Hepatocyte (in vitro differentiated cells): Measurements from ENCODE around the gene MRPL48. TPM values are rescaled to one million over a fixed set of nuclear protein-coding genes. Genes with fewer than 3 reads are reported as not detected.

Experiments
- DNase-seq: peaks from one replicate; pipeline ENCODE4 v3.0.0-alpha.2; 2016; ENCODE audit warnings: low spot score
- H2AFZ ChIP-seq: fragments of 200-600 bp; sonication (generic); 2 replicates; pipeline ENCODE4 v1.6.0; 2016; ENCODE audit warnings: antibody characterized with exemption, mild to moderate bottlenecking
- H3K27ac ChIP-seq: fragments of 200-600 bp; sonication (generic); 2 replicates; pipeline ENCODE4 v1.5.1; 2016; ENCODE audit warnings: mild to moderate bottlenecking
- H3K27me3 ChIP-seq: fragments of 200-600 bp; sonication (generic); 2 replicates; pipeline ENCODE4 v1.6.1; 2016
- H3K36me3 ChIP-seq: fragments of 200-600 bp; sonication (generic); replicated peaks from 2 replicates; pipeline ENCODE4 v1.5.1; 2016; ENCODE audit warnings: low read depth; ENCODE audit not compliant: insufficient read depth
- H3K4me1 ChIP-seq: fragments of 200-600 bp; sonication (generic); 2 replicates; pipeline ENCODE4 v1.5.1; 2016; ENCODE audit warnings: mild to moderate bottlenecking, moderate library complexity; ENCODE audit not compliant: insufficient read depth
- H3K4me2 ChIP-seq: fragments of 200-600 bp; sonication (generic); 2 replicates; pipeline ENCODE4 v1.6.0; 2016
- H3K4me3 ChIP-seq: fragments of 200-600 bp; sonication (generic); 2 replicates; pipeline ENCODE4 v1.5.1; 2016; ENCODE audit warnings: mild to moderate bottlenecking
- H3K79me2 ChIP-seq: fragments of 200-600 bp; sonication (generic); 2 replicates; pipeline ENCODE4 v1.6.0; 2017; ENCODE audit warnings: mild to moderate bottlenecking
- H3K9me2 ChIP-seq: fragments of 200-600 bp; sonication (generic); replicated peaks from 2 replicates; pipeline ENCODE4 v1.6.0; 2017; ENCODE audit warnings: mild to moderate bottlenecking; ENCODE audit not compliant: insufficient read depth
- H3K9me3 ChIP-seq: fragments of 200-600 bp; sonication (generic); 2 replicates; pipeline ENCODE4 v1.5.1; 2016; ENCODE audit warnings: low read depth, mild to moderate bottlenecking
- H4K20me1 ChIP-seq: fragments of 200-600 bp; sonication (generic); 2 replicates; pipeline ENCODE4 v1.6.0; 2016; ENCODE audit warnings: mild to moderate bottlenecking; ENCODE audit not compliant: insufficient read depth, poor library complexity, severe bottlenecking
- EZH2 ChIP-seq: fragments of 200-600 bp; sonication (generic); IDR thresholded peaks from 2 replicates; pipeline ENCODE4 v1.6.1; 2016; ENCODE audit warnings: antibody characterized with exemption, mild to moderate bottlenecking, borderline replicate concordance
- EZH2phosphoT487 ChIP-seq: fragments of 200-600 bp; sonication (generic); IDR thresholded peaks from one replicate; pipeline ENCODE4 v1.6.1; 2018; ENCODE audit warnings: antibody characterized with exemption, mild to moderate bottlenecking, low read depth, moderate library complexity; ENCODE audit not compliant: unreplicated experiment, severe bottlenecking
- WGBS: methylation state at CpG from one replicate; pipeline ENCODE4 v1.1.6; 2016; ENCODE audit warnings: low lambda C conversion rate; ENCODE audit errors: missing lambda C conversion rate; 5-methylcytosine and 5-hydroxymethylcytosine counted together
- polyA plus RNA-seq: library from polyadenylated mRNA; unstranded; fragments of >200 nt; fragmentation: Nextera tagmentation; extraction: Ambion mirVana; gene quantifications from 2 replicates; pipeline ENCODE4 v1.2.1, GENCODE V29; 2016
- total RNA-seq: library from RNA; depleted of rRNA; stranded (reverse); fragments of >200 nt; gene quantifications from 2 replicates; pipeline ENCODE4 v1.2.3, GENCODE V29; 2014
- TF ChIP-seq, protein P1 (sequence below): fragments of 200-600 bp; sonication (generic); IDR thresholded peaks from 2 replicates; pipeline ENCODE4 v1.5.1; 2016; ENCODE audit warnings: antibody characterized with exemption, mild to moderate bottlenecking; ENCODE audit not compliant: poor library complexity

MRPL48 gene
- total and polyA plus RNA-seq, 2 experiments from 2014 or later, result 25.9 to 59.1 TPM

DNA sequence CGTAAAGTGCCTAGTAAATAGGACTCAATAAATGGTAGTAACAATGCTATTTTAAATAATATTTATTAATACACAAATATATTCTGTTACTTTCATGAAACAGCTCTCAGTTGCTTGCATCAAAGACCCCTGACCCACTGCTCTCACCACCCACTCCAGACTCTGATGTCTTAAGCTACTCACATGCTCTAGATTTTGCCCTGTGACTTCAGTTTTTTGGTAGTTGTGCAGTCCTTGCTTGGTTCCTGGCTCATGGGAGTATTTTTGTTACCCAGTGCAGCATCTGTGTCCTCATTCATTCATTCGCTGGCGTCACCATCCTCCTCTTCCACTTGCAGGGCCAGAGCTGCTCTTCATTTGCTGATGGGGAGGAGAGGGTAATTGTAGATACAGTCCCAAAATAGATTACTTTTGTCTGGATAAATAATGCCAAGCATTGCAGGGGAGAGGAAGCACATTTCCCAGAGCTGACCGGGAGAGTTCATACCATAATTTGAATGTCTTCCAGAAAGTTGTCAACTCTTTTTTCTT is 12.7 kb downstream of the MRPL48 start:
- H3K27me3 ChIP-seq, result no peaks in the 10 kb centered on the region
- no peaks in the 10 kb centered on the region for H3K9me2 ChIP-seq
- no peaks in the 10 kb centered on the region for H3K36me3 ChIP-seq
- peaks cover 10% of the 10 kb centered on the region for H3K79me2 ChIP-seq
- TF ChIP-seq EZH2 (no peak), EZH2phosphoT487 (no peak)
- TF ChIP-seq, protein P1, sequence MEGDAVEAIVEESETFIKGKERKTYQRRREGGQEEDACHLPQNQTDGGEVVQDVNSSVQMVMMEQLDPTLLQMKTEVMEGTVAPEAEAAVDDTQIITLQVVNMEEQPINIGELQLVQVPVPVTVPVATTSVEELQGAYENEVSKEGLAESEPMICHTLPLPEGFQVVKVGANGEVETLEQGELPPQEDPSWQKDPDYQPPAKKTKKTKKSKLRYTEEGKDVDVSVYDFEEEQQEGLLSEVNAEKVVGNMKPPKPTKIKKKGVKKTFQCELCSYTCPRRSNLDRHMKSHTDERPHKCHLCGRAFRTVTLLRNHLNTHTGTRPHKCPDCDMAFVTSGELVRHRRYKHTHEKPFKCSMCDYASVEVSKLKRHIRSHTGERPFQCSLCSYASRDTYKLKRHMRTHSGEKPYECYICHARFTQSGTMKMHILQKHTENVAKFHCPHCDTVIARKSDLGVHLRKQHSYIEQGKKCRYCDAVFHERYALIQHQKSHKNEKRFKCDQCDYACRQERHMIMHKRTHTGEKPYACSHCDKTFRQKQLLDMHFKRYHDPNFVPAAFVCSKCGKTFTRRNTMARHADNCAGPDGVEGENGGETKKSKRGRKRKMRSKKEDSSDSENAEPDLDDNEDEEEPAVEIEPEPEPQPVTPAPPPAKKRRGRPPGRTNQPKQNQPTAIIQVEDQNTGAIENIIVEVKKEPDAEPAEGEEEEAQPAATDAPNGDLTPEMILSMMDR, result no peak
- H3K4me2 ChIP-seq, result no peak overlapping the region
- no peak overlapping the region for H3K27ac ChIP-seq
- no peak for DNase-seq
- 97% methylated on average over 4 of the region's 4 CpGs for WGBS
- H2AFZ ChIP-seq, result no peak overlapping the region
- no peak overlapping the region for H3K4me3 ChIP-seq
- H3K9me3 ChIP-seq, result no peaks in the 10 kb centered on the region
- no peaks in the 10 kb centered on the region for H3K4me1 ChIP-seq
- H4K20me1 ChIP-seq, result no peaks in the 10 kb centered on the region

- no peak overlapping the region for H3K4me2 ChIP-seq
- no peaks in the 10 kb centered on the region for H4K20me1 ChIP-seq
- WGBS, result 70% methylated on average over 1 of the region's 1 CpG
- H3K4me3 ChIP-seq, result no peak overlapping the region
- H3K9me3 ChIP-seq, result no peaks in the 10 kb centered on the region
- H3K4me1 ChIP-seq, result no peaks in the 10 kb centered on the region
- no peak for DNase-seq
- no peak overlapping the region for H2AFZ ChIP-seq
- no peak overlapping the region for H3K27ac ChIP-seq
- TF ChIP-seq, protein P1, result no peak
- TF ChIP-seq EZH2 (no peak), EZH2phosphoT487 (no peak)
- H3K36me3 ChIP-seq, result no peaks in the 10 kb centered on the region
- H3K79me2 ChIP-seq, result peaks cover 11% of the 10 kb centered on the region
- H3K9me2 ChIP-seq, result no peaks in the 10 kb centered on the region
- no peaks in the 10 kb centered on the region for H3K27me3 ChIP-seq
Measured at GRCh38 chr11:73801136-73801535, 13.5 kb downstream of the MRPL48 start.

GRCh38 chr11:73804712-73805111 is 17.0 kb downstream of the MRPL48 start:
- no peaks in the 10 kb centered on the region for H4K20me1 ChIP-seq
- H3K4me2 ChIP-seq, result no peak overlapping the region
- no peak overlapping the region for H3K4me3 ChIP-seq
- no peak overlapping the region for H3K27ac ChIP-seq
- H3K27me3 ChIP-seq, result no peaks in the 10 kb centered on the region
- H2AFZ ChIP-seq, result no peak overlapping the region
- H3K36me3 ChIP-seq, result no peaks in the 10 kb centered on the region
- DNase-seq, result no peak
- no peak for TF ChIP-seq EZH2
- TF ChIP-seq, protein P1, result no peak
- TF ChIP-seq EZH2phosphoT487, result no peak
- peaks cover 11% of the 10 kb centered on the region for H3K79me2 ChIP-seq
- no peaks in the 10 kb centered on the region for H3K9me2 ChIP-seq
- no peaks in the 10 kb centered on the region for H3K9me3 ChIP-seq
- H3K4me1 ChIP-seq, result no peaks in the 10 kb centered on the region

GRCh38 chr11:73808052-73808451 is 20.4 kb downstream of the MRPL48 start:
- no peak overlapping the region for H3K4me3 ChIP-seq
- no peaks in the 10 kb centered on the region for H3K9me2 ChIP-seq
- H3K27ac ChIP-seq, result no peak overlapping the region
- H2AFZ ChIP-seq, result no peak overlapping the region
- H3K36me3 ChIP-seq, result no peaks in the 10 kb centered on the region
- H3K4me1 ChIP-seq, result no peaks in the 10 kb centered on the region
- WGBS, result 94% methylated on average over 1 of the region's 1 CpG
- no peaks in the 10 kb centered on the region for H3K9me3 ChIP-seq
- no peak overlapping the region for H3K4me2 ChIP-seq
- H4K20me1 ChIP-seq, result no peaks in the 10 kb centered on the region
- H3K79me2 ChIP-seq, result peaks cover 6% of the 10 kb centered on the region
- TF ChIP-seq EZH2phosphoT487 (no peak), EZH2 (no peak)
- TF ChIP-seq, protein P1, result no peak
- H3K27me3 ChIP-seq, result no peaks in the 10 kb centered on the region
- DNase-seq, result no peak
